GM18873 (cell line): ENCODE measurements around the gene GPR27.

ENCODE experiments used
- ATAC-seq: cut with Tn5 transposase; IDR thresholded peaks from one replicate; pipeline ENCODE4 v1.9.1; 2021; ENCODE audit warnings: mild to moderate bottlenecking, moderate library complexity, moderate number of reproducible peaks; ENCODE audit not compliant: unreplicated experiment, low FRiP score

The GPR27 gene, protein sequence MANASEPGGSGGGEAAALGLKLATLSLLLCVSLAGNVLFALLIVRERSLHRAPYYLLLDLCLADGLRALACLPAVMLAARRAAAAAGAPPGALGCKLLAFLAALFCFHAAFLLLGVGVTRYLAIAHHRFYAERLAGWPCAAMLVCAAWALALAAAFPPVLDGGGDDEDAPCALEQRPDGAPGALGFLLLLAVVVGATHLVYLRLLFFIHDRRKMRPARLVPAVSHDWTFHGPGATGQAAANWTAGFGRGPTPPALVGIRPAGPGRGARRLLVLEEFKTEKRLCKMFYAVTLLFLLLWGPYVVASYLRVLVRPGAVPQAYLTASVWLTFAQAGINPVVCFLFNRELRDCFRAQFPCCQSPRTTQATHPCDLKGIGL

DNA sequence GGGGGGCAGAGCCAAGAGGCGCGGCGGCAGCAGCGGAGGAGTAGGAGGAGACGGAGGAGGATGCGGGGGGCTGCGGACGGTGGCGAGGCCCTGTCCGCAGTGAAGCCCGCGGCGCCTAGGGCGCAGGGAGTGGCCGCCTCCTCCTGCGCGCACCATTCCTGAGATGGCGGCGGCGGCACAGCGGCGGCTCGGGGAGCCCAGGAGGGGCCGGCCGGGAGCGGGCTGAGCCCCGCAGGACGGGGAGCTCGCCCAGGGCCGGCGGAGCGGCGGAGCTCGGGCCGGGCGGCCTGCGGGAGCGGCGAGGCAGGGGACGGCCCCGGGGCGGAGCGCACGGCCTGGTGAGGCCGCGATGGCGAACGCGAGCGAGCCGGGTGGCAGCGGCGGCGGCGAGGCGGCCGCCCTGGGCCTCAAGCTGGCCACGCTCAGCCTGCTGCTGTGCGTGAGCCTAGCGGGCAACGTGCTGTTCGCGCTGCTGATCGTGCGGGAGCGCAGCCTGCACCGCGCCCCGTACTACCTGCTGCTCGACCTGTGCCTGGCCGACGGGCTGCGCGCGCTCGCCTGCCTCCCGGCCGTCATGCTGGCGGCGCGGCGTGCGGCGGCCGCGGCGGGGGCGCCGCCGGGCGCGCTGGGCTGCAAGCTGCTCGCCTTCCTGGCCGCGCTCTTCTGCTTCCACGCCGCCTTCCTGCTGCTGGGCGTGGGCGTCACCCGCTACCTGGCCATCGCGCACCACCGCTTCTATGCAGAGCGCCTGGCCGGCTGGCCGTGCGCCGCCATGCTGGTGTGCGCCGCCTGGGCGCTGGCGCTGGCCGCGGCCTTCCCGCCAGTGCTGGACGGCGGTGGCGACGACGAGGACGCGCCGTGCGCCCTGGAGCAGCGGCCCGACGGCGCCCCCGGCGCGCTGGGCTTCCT, at the start of gene GPR27:
GPR27 (plus strand) TSS at position 155 of the 909 bp plus-strand sequence; CDS start at position 350, 195 bp downstream.
- no peak for ATAC-seq

DNA sequence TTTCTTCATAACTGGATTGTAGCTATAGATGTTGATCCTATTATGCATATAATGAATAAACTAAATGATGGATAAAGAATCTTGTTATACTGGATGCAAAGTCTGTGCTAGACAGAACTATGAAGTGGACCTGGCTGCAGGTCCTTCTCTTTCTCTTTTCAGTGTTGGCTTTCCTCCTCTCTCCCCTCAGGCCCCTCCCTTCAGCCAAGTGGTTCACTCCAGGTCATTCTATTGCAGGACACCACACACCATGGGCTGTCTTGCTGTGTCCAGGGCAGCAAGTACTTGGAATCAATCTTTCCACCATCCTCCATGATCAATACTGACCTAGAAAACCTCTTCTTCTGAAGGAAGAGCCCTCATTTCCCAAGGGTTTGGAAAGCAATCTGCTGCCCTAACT, 48.7 kb upstream of the GPR27 start:
- ATAC-seq = no peak

DNA sequence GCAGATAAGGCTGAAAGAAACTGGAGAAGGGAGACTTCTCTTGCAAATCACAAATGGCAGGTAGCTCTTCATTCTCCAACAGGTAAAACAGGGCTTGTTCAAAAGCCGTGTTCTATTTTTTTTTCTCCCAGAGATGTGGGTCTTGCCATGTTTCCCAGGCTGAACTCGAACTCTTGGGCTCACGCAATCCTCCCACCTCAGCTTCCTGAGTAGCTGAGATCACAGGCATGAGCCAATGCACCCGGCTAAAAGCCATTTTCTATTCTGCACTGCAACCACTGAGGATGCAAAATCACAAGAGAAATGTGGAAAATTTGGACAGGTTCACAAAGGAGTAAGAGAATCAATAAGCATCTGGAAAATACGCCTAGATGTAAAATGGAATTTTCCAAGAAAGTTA, 48.0 kb upstream of the GPR27 start:
- no peak for ATAC-seq

DNA sequence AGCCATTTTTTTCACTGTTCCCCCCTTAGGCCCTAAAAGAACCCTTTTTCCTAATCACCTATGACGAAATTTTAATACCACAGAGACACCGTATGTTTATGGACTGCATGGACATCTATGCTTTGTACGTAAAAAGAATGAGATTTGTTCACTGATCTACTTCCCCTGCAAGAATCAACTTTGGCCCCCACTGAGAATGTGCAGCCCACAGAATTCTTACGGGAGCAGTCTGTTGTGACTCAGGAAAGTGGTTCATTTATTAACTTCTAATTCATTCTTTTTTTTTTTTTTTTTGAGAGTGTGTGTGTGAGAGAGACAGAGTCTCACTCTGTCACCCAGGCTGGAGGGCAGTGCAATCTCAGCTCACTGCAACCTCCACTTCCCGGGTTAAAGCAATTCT, 46.1 kb upstream of the GPR27 start:
- ATAC-seq = no peak

DNA sequence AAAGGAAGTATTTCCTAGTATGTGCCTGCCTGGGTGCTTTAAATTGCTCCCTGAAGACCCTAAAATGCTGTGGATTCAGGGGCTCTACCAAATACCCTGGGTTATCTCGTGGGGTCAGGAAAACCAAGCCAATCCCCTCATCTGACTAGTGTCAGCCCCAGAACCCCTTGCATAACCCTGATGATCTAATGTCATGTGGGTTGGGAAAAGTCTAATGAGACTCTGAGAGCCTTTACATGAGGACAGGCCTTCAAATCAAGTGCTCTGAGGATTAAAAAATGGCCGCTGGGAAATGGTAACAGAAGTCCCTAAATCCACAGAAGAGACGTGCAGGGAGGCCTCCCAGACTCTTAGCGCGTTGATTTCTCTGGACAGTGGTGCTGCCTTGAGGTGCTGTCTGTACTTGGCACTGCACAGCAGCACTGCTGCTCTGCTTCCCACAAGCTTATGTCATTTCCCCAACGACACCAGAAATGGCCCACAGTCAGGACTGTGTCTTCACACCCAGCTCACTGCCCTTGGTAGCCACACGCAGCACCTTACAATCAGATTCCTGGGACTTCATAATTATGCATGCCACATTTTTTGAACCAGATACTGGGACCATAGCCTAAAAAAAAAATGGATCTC, 45.1 kb upstream of the GPR27 start:
- no peak for ATAC-seq

DNA sequence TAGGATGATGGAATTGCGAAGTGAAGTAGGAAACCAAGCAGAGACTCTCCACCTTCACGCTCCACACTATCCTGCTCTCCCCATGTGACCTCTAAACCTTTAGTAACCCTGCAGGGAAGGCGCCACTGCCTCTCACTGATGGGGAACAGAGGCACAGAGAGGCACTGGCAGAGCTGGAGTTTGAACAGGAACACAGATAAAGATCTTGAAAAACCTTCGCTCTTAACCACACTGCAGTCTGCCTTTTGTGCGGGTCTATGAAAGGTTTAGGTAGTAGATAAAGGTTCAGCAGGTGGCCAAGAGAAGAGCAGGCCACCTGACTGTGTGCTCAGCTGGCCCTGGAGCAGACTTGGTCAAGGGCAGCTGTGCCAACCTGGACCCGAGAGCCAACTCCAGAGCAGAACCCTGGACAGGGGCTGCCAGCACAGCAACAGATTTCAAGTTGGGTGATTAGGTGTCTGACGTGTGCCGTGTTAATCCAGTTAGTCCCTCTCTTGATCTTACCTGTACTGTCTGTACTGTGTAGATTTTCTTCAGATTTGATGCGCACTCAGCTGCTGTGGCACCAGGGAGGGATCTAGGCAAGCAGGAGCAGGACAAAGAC, 43.6 kb upstream of the GPR27 start:
- no peak for ATAC-seq

DNA sequence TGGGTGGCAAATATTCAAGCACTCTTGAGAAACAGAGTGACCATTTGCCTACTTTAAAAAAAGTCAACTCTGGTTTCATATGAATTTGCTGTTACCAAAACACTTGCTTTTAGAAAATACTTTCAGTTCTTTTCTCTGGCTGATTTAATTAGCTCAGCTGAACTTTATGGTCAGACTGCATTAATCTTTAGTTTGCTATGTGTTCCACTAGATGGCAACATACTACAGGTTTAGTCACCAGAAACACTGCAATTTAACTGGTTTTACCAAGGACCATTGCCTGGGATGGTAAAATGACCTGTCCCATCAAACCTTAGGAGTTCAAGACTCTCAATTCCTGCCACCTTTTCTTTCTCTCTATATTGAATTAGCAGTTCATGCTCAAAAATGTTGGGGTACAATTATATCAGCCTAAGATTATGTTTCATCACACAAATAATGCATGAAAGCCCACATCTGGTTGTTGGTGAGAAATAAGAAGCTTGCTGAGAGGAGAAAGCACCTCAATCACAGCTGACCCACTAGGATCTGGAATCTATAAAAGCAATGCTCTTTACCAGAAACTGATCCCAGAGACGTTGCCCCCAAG, 42.7 kb upstream of the GPR27 start:
- peak; percentile 73 for ATAC-seq

DNA sequence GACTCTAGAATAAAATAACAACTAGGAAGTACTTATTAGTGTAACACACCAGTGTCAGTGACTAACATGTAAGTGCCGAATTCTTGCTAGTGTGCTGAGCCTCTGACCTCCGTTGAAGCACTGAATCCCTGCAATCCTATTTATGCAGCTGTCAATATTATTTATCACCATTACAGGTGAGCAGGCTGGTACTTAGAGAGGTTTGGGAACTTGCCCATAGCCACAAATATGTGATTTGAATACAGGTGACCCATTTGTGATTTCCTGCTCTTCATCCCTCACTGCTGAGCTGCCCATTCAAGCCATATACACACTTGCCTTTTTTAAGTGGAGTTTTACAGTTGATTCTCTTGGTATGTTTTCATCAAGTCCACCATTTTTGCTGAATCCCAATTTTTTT, 40.6 kb upstream of the GPR27 start:
- no peak for ATAC-seq

DNA sequence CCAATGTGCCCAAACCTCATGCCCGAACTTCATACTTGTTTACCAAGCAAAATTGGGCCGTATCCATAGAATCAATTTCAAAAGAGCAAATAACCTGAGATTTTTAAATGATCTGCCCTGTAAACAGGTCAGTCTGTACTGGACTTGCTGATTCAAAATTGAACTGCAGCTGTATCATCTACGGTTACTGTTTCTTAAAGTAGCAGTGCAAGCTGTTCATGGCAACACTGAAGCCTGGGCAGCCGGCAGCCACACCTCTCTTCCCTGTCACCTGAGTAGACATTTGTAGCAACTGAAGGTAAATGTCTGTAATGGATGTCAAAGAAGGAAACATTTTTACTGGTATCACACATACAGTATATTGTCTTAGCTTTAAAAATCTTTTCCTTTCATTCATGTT, 39.1 kb upstream of the GPR27 start:
- no peak for ATAC-seq

DNA sequence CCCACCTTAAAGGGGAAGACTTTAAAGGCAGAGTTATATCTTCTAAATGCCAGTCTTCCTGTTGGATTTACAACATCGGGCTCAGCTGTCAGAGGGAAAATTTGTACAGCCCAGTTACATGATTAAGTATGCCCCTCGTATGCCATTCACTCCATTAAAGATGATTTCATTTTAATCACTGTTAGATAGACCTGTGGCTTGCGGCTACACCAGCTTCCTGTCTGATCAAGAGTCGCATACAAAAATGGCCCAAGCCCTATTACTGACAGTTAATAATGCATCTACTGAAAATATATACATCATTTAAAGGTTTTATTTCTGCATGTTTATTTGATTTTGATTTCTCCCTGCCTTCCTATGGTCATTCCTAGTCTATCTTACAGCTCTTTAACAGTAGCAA, 35.6 kb upstream of the GPR27 start:
- no peak for ATAC-seq

DNA sequence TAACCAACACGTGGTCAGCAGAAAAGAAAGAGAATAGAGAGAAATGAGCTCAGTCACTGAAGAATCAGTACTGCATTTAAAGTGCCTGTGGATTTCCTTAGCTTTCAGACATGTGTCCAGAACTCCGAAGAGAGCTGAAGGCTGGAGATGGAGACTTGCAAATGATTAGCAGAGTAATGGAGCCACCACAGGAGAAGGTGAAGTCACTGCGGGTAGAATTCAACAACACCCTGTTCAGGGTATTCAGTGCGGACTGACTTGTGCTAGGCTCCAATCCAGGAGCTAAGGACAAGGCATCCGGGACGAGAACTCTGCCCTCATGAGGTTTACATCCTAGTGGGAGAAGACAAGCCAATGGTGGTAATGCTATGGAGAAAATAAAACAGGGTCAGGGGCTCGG, 32.7 kb upstream of the GPR27 start:
- no peak for ATAC-seq

DNA sequence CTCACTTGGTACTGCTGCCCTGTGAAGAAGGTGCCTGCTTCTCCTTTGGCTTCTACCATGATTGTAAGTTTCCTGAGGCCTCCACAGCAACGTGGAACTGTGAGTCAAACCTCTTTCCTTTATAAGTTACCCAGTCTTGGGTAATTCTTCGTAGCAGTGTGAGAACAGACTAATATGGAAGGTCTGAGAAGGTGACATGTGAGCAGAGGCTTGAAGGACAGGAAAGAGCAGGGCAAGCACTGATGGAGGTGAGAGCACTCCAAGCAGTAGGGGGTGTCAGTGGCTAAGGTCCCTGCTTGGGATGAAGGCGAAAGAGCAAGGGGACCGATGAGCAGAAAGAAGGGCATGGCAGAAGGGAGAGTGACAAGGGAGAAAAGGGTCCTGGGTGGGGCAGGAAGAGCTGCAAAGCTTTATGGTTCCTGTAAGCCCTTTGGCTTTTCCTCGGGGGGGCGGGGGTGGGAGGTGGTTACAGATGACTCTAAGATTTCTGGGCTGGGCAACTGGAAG, 32.0 kb upstream of the GPR27 start:
- ATAC-seq = no peak

DNA sequence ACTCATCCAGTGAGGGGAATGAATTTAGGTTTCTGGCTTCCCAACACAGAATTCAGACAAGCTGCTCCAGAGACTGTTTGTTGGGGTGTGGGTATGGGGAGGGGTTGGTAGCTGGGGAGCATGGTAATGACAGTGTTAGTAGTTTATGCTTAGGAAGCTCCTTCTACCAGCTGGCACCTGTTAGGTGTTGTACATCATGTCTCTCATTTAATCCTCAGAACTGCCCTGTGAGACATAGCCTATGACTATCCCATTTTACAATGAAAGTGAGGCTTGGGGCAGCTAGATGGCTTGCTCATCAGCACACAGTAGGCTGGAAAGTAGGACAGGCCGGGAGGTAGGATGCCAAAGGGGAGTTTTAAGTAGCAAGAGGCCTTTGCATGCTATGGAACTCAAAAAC, 31.0 kb upstream of the GPR27 start:
- ATAC-seq = no peak

DNA sequence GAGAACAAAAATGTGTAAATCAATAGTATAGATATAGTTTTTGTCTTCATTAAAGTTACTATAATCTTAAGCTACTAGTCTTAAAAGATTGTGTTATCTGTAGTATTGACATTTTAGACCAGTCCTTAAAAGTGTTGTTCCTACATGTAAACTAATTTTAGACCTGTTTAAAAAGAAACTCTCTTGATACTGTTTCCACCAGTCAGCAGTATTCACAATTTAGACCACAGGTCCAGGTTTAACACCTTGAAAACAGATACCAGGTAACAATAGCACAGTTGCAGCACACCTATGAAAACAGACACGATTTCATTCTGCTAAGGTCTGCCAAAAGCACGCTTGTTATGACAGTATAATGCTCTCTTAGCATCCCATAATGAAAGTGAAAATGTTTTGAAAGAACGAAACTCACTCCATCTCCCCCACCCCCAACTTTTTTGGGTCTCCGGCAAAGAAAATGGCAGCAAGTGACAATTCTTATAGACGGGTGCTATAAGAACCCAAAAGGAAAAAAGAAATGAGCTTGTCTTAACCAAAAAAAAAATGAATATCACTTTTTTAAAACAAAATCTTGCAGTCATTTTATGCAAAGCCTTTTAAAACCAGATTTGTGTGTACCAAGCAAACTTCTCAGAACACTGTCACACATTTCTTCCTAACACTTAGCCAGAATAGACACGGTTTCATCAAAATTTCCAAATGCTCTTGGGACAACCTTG, 30.0 kb upstream of the GPR27 start:
- peak; percentile 50 for ATAC-seq

DNA sequence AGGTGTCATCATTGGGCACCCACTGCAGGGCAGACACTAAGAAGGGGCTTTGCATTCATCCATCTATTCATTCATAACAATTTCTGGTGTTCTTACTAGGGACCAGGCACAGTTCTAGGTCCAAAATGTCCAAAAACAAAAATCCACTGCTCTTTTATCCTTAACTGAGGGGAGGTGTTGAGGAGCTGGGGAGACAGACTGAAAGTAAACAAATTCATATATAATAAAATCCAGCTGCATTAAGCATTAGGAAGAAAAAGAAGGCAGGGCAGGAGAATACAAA, 29.5 kb upstream of the GPR27 start:
- no peak for ATAC-seq

DNA sequence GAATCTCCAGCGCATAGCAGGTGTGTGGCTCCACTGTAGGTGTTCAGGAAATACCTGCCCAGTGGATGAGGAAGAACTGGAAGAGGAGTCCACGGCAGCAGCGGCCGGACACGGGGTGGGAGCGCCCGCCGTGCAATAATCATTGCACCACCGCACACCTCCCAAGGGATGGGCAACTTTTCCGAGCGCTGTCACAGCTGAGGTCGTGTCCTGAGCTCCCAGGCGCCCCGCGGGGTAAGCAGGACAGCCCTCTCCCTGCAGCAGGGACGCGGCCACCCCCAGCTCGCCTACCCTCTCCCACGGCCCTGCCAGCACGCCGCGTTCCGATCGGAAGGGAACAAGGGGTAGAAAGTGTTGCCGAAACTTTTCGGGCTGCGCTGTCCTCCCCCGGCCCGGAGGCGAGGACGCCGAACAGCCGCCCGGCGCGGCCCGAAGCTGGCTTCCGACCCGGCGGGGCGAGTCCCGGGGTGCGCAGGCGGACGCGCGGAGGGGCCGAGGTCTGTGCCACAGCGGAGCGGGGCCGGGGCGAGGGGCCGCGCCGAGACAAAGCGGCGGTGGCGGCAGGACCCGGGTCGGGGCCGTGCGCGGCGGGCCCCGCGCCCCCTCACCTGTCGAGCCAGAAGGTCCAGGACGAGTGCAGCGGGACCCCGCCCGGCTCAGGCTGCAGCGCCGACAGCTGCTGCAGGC, 28.9 kb upstream of the GPR27 start:
- no peak for ATAC-seq

DNA sequence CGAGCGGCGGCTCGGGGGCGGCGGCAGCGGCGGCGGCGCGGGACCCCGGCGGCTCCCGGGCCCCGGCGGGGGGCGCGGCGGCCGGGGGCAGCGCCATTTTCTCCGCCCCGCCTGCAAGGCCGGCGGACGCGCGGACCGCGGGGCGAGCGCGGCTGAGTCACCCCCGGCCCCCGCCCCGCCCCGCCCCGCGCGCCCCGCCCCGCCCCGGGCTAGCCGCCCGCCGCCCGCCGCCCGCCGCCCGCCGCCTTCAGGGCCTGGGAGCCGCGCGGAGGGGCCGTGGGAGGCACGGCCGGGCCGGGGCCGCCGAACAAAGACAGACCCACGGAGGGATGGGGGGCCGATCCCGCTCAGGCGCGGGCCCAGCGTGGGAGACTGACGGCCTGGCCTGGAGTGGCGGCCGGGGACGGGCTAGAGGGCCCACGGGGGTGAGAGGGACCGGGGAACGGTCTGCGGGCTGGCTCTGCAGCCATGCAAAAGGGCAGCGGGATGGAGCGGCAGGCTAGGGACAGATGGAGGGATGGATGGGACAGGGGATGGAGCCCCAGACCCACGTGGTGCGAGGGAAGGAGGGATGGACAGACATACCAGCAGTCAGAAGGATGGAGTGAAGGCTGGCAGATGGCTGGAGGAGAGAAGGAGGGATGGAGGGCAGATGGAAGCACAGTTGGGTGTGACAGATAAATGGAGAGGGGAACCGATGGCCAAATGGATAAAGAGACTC, 28.2 kb upstream of the GPR27 start, which contains the start of gene EIF4E3:
EIF4E3 (minus strand) TSS at position 132 of the 721 bp plus-strand sequence; CDS start at position 97, 35 bp downstream.
- no peak for ATAC-seq

DNA sequence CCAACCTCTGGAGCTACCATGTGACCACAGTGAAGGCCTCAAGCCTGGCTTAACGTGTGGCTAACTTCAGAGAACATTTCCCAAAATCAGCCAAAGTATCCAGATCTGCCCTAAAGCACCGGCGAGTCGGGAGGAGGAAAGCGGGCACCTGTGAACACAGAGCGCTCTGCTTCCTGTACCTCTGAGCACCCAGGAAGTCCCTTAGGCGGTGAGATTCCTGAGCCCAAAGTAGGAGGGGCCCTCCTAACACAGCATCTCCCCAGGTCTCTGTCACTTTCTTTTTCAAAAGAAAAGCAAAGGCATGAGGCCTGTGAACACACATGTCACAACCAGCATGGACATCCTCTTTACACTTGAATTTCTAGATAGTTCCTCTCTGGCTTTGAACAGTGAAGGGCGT, 27.5 kb upstream of the GPR27 start:
- no peak for ATAC-seq
